Endothelial cell of umbilical vein (primary cell): ENCODE data around the gene PTBP2. TPM values are rescaled to one million over a fixed set of nuclear protein-coding genes. Genes with fewer than 3 reads are reported as not detected.

Source experiments
- BruUV-seq: library from RNA; stranded (reverse); fragments of 400-500 nt; replicated peaks from 2 replicates; lab custom pipeline; 2021; lab: Mats Ljungman, UMichigan
- CTCF ChIA-PET: fragments of 300-600, 350-600 bp; sonication (Branson Sonifier 250); formaldehyde crosslinking; loops from one replicate; lab custom pipeline; 2021; ENCODE audit warnings: antibody characterized with exemption, inconsistent platforms; lab: Charles Lee
- POLR2A ChIA-PET: fragments of 300-600, 350-600 bp; sonication (Branson Sonifier 250); formaldehyde crosslinking; loops from one replicate; lab custom pipeline; 2021; ENCODE audit warnings: antibody characterized with exemption, inconsistent platforms; lab: Charles Lee
- DNase-seq: peaks from one replicate; pipeline ENCODE4 v3.0.0-alpha.2; 2011; ENCODE audit warnings: low read depth, low spot score
- FAIRE-seq: peaks from 2 replicates; lab custom pipeline; 2011; peaks lifted over from hg19 to GRCh38; lab: Jason Lieb, UNC
- H2AFZ ChIP-seq: 2 replicates; pipeline ENCODE4 v1.6.0; 2012; ENCODE audit warnings: low read depth, low read length, control low read depth, inconsistent platforms
- H3K27ac ChIP-seq: 2 replicates; pipeline ENCODE4 v1.5.1; 2011; ENCODE audit warnings: low read depth, mild to moderate bottlenecking, control low read depth, low read length, moderate library complexity; ENCODE audit not compliant: insufficient read depth
- H3K27me3 ChIP-seq, 2 experiments: 2 replicates each; pipeline versions ENCODE4 v1.6.0 to v1.6.1; 2011; ENCODE audit warnings: low read length in 2 of 2, mixed read lengths in 1 of 2; ENCODE audit not compliant: control insufficient read depth in 2 of 2, insufficient read depth in 2 of 2
- H3K36me3 ChIP-seq, 2 experiments: 2 replicates in 1 of 2; 3 replicates in 1 of 2; pipeline ENCODE4 v1.5.1; 2011; ENCODE audit warnings: low read length in 2 of 2, mild to moderate bottlenecking in 1 of 2, moderate library complexity in 1 of 2; ENCODE audit not compliant: control insufficient read depth in 2 of 2, insufficient read depth in 2 of 2; ENCODE audit errors: extremely low read depth in 1 of 2
- H3K4me1 ChIP-seq: 3 replicates; pipeline ENCODE4 v1.5.1; 2011; ENCODE audit warnings: mild to moderate bottlenecking, low read length; ENCODE audit not compliant: control insufficient read depth, insufficient read depth; ENCODE audit errors: extremely low read depth
- H3K4me2 ChIP-seq: 2 replicates; pipeline ENCODE4 v1.6.1; 2011; ENCODE audit warnings: low read length, control low read depth, mixed read lengths; ENCODE audit not compliant: insufficient read depth
- H3K4me3 ChIP-seq, 3 experiments: fragments of 200-600 bp in 1 of 3; sonication (generic), shearing (Covaris generic) in 1 of 3; replicated peaks in 1 of 3; 2 replicates each; pipeline ENCODE4 v1.5.1; 2011 to 2016; ENCODE audit warnings: control low read depth in 3 of 3, low read length in 3 of 3, mild to moderate bottlenecking in 2 of 3, inconsistent platforms in 1 of 3, low read depth in 1 of 3, moderate library complexity in 1 of 3; ENCODE audit not compliant: insufficient read depth in 1 of 3
- H3K79me2 ChIP-seq: 2 replicates; pipeline ENCODE4 v1.6.0; 2012; ENCODE audit warnings: low read length, inconsistent platforms; ENCODE audit not compliant: control insufficient read depth, insufficient read depth
- H3K9ac ChIP-seq: replicated peaks from 2 replicates; pipeline ENCODE3; 2011; ENCODE audit warnings: low read length, control low read depth; ENCODE audit not compliant: insufficient read depth; ENCODE audit errors: extremely low read depth
- H3K9me1 ChIP-seq: replicated peaks from 3 replicates; pipeline ENCODE4 v1.6.0; 2011; ENCODE audit warnings: mild to moderate bottlenecking, low read length; ENCODE audit not compliant: control insufficient read depth, insufficient read depth; ENCODE audit errors: extremely low read depth
- H3K9me3 ChIP-seq: replicated peaks from 2 replicates; pipeline ENCODE4 v1.5.1; 2012; ENCODE audit warnings: low read length, inconsistent platforms; ENCODE audit not compliant: control insufficient read depth, insufficient read depth
- H4K20me1 ChIP-seq: replicated peaks from 2 replicates; pipeline ENCODE3; 2011; ENCODE audit warnings: mild to moderate bottlenecking, low read length; ENCODE audit not compliant: control insufficient read depth, insufficient read depth; ENCODE audit errors: extremely low read depth
- CTCF ChIP-seq, 2 donors: IDR thresholded peaks; 1 replicate in 1 of 2; 2 replicates in 1 of 2; pipeline ENCODE4 v1.5.1; 2011; ENCODE audit warnings: low read length in 2 of 2, mild to moderate bottlenecking in 2 of 2, moderate library complexity in 2 of 2, control low read depth in 1 of 2, inconsistent platforms in 1 of 2, low read depth in 1 of 2; ENCODE audit not compliant: insufficient read depth in 1 of 2; ENCODE audit errors: extremely low read depth in 1 of 2
- EZH2 ChIP-seq: IDR thresholded peaks from 2 replicates; pipeline ENCODE4 v1.6.1; 2012; ENCODE audit warnings: borderline replicate concordance, low read depth, mild to moderate bottlenecking, moderate library complexity, low read length, inconsistent platforms; ENCODE audit not compliant: severe bottlenecking
- FOS ChIP-seq: IDR thresholded peaks from 2 replicates; pipeline ENCODE4 v1.6.1; 2011; ENCODE audit warnings: mild to moderate bottlenecking, low read length, moderate library complexity, borderline replicate concordance; ENCODE audit not compliant: insufficient read depth
- GATA2 ChIP-seq: IDR thresholded peaks from 2 replicates; pipeline ENCODE4 v1.7.0; 2011; ENCODE audit warnings: low read depth, mild to moderate bottlenecking, moderate library complexity, mixed read lengths, low read length; ENCODE audit not compliant: insufficient read length, insufficient read depth
- JUN ChIP-seq: IDR thresholded peaks from 2 replicates; pipeline ENCODE4 v1.6.1; 2011; ENCODE audit warnings: borderline replicate concordance, low read depth; ENCODE audit not compliant: insufficient read length, insufficient read depth
- MAX ChIP-seq: IDR thresholded peaks from 2 replicates; pipeline ENCODE4 v1.6.1; 2011; ENCODE audit not compliant: insufficient read depth, insufficient read length
- MYC ChIP-seq: IDR thresholded peaks from one replicate; pipeline ENCODE4 v1.6.1; 2011; ENCODE audit warnings: mild to moderate bottlenecking, low read depth, low read length
- POLR2A ChIP-seq: IDR thresholded peaks from 2 replicates; pipeline ENCODE4 v1.6.1; 2012; ENCODE audit warnings: low read depth, mild to moderate bottlenecking, control low read depth, low read length
- POLR2AphosphoS5 ChIP-seq: IDR thresholded peaks from 2 replicates; pipeline ENCODE4 v1.6.1; 2012; ENCODE audit warnings: low read depth, mild to moderate bottlenecking, control low read depth, low read length, moderate library complexity; ENCODE audit not compliant: insufficient read depth
- dilution Hi-C: fragments of 300-500 bp; cut with MboI; formaldehyde crosslinking; loops from one replicate; pipeline ENCODE4 v1.15.0; 2019; ENCODE audit warnings: low sequenced_read_pairs; ENCODE audit not compliant: extremely low pct_ligation_motif_present
- intact Hi-C: fragments of 100-400 bp; cut with micrococcal nuclease; formaldehyde crosslinking; loops from one replicate; pipeline ENCODE4 v1.10.0; 2022
- polyA plus RNA-seq, 4 experiments: library from polyadenylated mRNA; depleted of rRNA in 3 of 4; stranded (reverse) in 3 of 4; unstranded in 1 of 4; fragments of >200 nt; gene quantifications; 2 replicates each; pipeline versions ENCODE4 v1.2.1 to v1.2.3, GENCODE V29; 2011 to 2012; ENCODE audit warnings: missing spikeins in 1 of 4
- total RNA-seq: library from RNA; stranded (reverse); gene quantifications from 2 replicates; pipeline ENCODE4 v1.2.3, GENCODE V29; 2021

Gene PTBP2
- total and polyA plus RNA-seq, 2 donors (not counting 3 experiments of a cell fraction or from before 2014, with no cell fraction given): 7.7 to 27.0 TPM

GRCh38 chr1:96815914-96816313, 94.3 kb downstream of the PTBP2 start:
- Histone ChIP-seq H3K9me1 (no peaks in the 10 kb centered on the region), H3K36me3 (peaks cover 4 to 10% of the 10 kb centered on the region in 2 experiments), H3K9me3 (no peaks in the 10 kb centered on the region), H3K79me2 (no peaks in the 10 kb centered on the region), H4K20me1 (no peaks in the 10 kb centered on the region), H3K4me3 (no peak overlapping the region), H3K4me2 (no peak overlapping the region), H3K9ac (no peak overlapping the region), H3K27me3 (no peaks in the 10 kb centered on the region), H3K27ac (no peak overlapping the region), H2AFZ (no peak overlapping the region), H3K4me1 (no peaks in the 10 kb centered on the region)
- no peak for TF ChIP-seq POLR2AphosphoS5
- no peak for TF ChIP-seq CTCF (IDR thresholded peaks at IDR 0.05; ENCODE audit: extremely low read depth in 1 of 2, insufficient read depth in 1 of 2, low read depth in 1 of 2, low read length in 2 of 2)
- TF ChIP-seq FOS: no peak
- no peak for TF ChIP-seq GATA2
- TF ChIP-seq MAX: no peak
- no peak for TF ChIP-seq EZH2
- TF ChIP-seq POLR2A: no peak
- TF ChIP-seq MYC: no peak
- TF ChIP-seq JUN: no peak
- dilution Hi-C loops (no loop called here), intact Hi-C loops (no loop called here)
- no peak for DNase-seq
- POLR2A ChIA-PET: no interaction called here
- no TSS peak for BruUV-seq
- FAIRE-seq: no peak
- CTCF ChIA-PET: interaction anchor here (0.7 to 1.1 kb wide), 2 partner anchors 9 to 579 kb away, joined by 3 read pairs; no protein-coding TSS in a partner anchor
